ENCODE data around the gene C17orf100. TPM values are rescaled to one million over a fixed set of nuclear protein-coding genes. Genes with fewer than 3 reads are reported as not detected.
"Not testable (repeated sequence)": the region's sequence is repeated elsewhere in the genome, so short reads cannot be mapped to it uniquely, and the experiment has no call there.

Gene C17orf100
- total and polyA plus RNA-seq, 4 donors, result 0.56 to 33.2 (median 2.7) TPM

GRCh38 chr17:6690641-6691040, 39.1 kb downstream of the C17orf100 start:
- 84% methylated on average over 11 of the region's 11 CpGs for WGBS
- H3K27me3 ChIP-seq (ENCODE audit: control insufficient read depth in 4 of 4, insufficient read depth in 4 of 4, low read length in 3 of 4), result no peaks in the 10 kb centered on the region
- no peak for DNase-seq (ENCODE audit: low spot score)
- peaks cover 8 to 64% (median 46%) of the 10 kb centered on the region in 4 donors for H3K36me3 ChIP-seq (ENCODE audit: control insufficient read depth in 4 of 4, insufficient read depth in 3 of 4, low read depth in 1 of 4, low read length in 3 of 4)
- H3K4me1 ChIP-seq (ENCODE audit: control insufficient read depth in 4 of 4, insufficient read depth in 4 of 4, low read length in 3 of 4), result peaks cover 1 to 33% (median 24%) of the 10 kb centered on the region in 4 donors
- TF ChIP-seq REST (IDR thresholded peaks at IDR 0.05) (no peak), YY1 (IDR thresholded peaks at IDR 0.05) (no peak), ZBTB33 (IDR thresholded peaks at IDR 0.05) (no peak), HNF4G (IDR thresholded peaks at IDR 0.05) (no peak), HNF4A (conservative IDR thresholded peaks at IDR 0.05) (no peak), SP1 (IDR thresholded peaks at IDR 0.05) (no peak), GABPA (IDR thresholded peaks at IDR 0.05 in 1 of 2, conservative IDR thresholded peaks at IDR 0.05 in 1 of 2) (no peak), FOXA2 (IDR thresholded peaks at IDR 0.05) (no peak), ATF3 (IDR thresholded peaks at IDR 0.05) (no peak), RAD21 (IDR thresholded peaks at IDR 0.05) (no peak), MAX (IDR thresholded peaks at IDR 0.05) (no peak), EGR1 (IDR thresholded peaks at IDR 0.05; ENCODE audit: low read depth in 2 of 2) (no peak)
- H3K27ac ChIP-seq (ENCODE audit: low read depth in 1 of 2, low read length in 2 of 2), result no peak overlapping the region
- H3K9ac ChIP-seq (ENCODE audit: low read depth in 1 of 2, low read length in 2 of 2), result no peak overlapping the region
- no peaks in the 10 kb centered on the region for H3K9me3 ChIP-seq (ENCODE audit: control insufficient read depth in 4 of 4, low read length in 3 of 4)
- H3K4me3 ChIP-seq (ENCODE audit: low read depth in 1 of 3, low read length in 3 of 3), result no peak overlapping the region

GRCh38 chr17:6691546-6691945, 40.0 kb downstream of the C17orf100 start:
- Histone ChIP-seq H3K4me3 (ENCODE audit: low read depth in 1 of 3, low read length in 3 of 3) (no peak overlapping the region), H3K9me3 (ENCODE audit: control insufficient read depth in 4 of 4, low read length in 3 of 4) (no peaks in the 10 kb centered on the region), H3K27ac (ENCODE audit: low read depth in 1 of 2, low read length in 2 of 2) (no peak overlapping the region), H3K4me1 (ENCODE audit: control insufficient read depth in 4 of 4, insufficient read depth in 4 of 4, low read length in 3 of 4) (peaks cover under 1 to 27% (median 19%) of the 10 kb centered on the region in 4 donors), H3K36me3 (ENCODE audit: control insufficient read depth in 4 of 4, insufficient read depth in 3 of 4, low read depth in 1 of 4, low read length in 3 of 4) (peaks cover 8 to 72% (median 55%) of the 10 kb centered on the region in 4 donors), H3K27me3 (ENCODE audit: control insufficient read depth in 4 of 4, insufficient read depth in 4 of 4, low read length in 3 of 4) (no peaks in the 10 kb centered on the region), H3K9ac (ENCODE audit: low read depth in 1 of 2, low read length in 2 of 2) (no peak overlapping the region)
- 86% methylated on average over 3 of the region's 3 CpGs for WGBS
- DNase-seq (ENCODE audit: low spot score), result no peak
- TF ChIP-seq ZBTB33 (IDR thresholded peaks at IDR 0.05), result no peak

GRCh38 chr17:6691958-6692357, 40.4 kb downstream of the C17orf100 start:
- DNase-seq (ENCODE audit: low spot score); H3K27ac ChIP-seq (ENCODE audit: low read depth in 1 of 2, low read length in 2 of 2); H3K4me3 ChIP-seq (ENCODE audit: low read depth in 1 of 3, low read length in 3 of 3); H3K9me3 ChIP-seq (ENCODE audit: control insufficient read depth in 4 of 4, low read length in 3 of 4); H3K27me3 ChIP-seq (ENCODE audit: control insufficient read depth in 4 of 4, insufficient read depth in 4 of 4, low read length in 3 of 4); H3K9ac ChIP-seq (ENCODE audit: low read depth in 1 of 2, low read length in 2 of 2): not testable (repeated sequence)
- Histone ChIP-seq H3K4me1 (ENCODE audit: control insufficient read depth in 4 of 4, insufficient read depth in 4 of 4, low read length in 3 of 4) (peaks cover 0 to 27% (median 17%) of the 10 kb centered on the region in 4 donors), H3K36me3 (ENCODE audit: control insufficient read depth in 4 of 4, insufficient read depth in 3 of 4, low read depth in 1 of 4, low read length in 3 of 4) (peaks cover 9 to 76% (median 59%) of the 10 kb centered on the region in 4 donors)
- 83% methylated on average over 6 of the region's 6 CpGs for WGBS
